Measurements from ENCODE around the gene CABLES2.

The CABLES2 gene

GRCh38 chr20:62346398-62347150 lies 60.5 kb downstream of the CABLES2 start:
- Histone ChIP-seq H3K9ac (ENCODE audit: low read length) (no peak overlapping the region), H3K4me2 (ENCODE audit: low read length) (no peak overlapping the region), H3K79me2 (ENCODE audit: insufficient read depth, low read length) (no peaks in the 10 kb centered on the region), H3K27me3 (ENCODE audit: insufficient read depth, low read length) (no peaks in the 10 kb centered on the region; the same call in 1 of the 2 replicates), H3K9me2 (ENCODE audit: low read depth, low read length) (no peaks in the 10 kb centered on the region), H3K4me1 (ENCODE audit: insufficient read depth, low read length, severe bottlenecking) (peaks cover 16% of the 10 kb centered on the region), H3F3A (ENCODE audit: insufficient read depth, low read length) (no peaks in the 10 kb centered on the region), H3K4me3 (ENCODE audit: low read depth, low read length, poor library complexity, severe bottlenecking) (no peak overlapping the region), H3K9me3 (ENCODE audit: low read length) (no peaks in the 10 kb centered on the region), H4K20me1 (ENCODE audit: insufficient read depth, low read length) (no peaks in the 10 kb centered on the region), H2AFZ (ENCODE audit: low read length) (no peak overlapping the region), H3K36me3 (ENCODE audit: insufficient read depth, low read length) (no peaks in the 10 kb centered on the region; the same call in 1 of the 2 replicates), H3K27ac (ENCODE audit: low read depth, low read length, poor library complexity, severe bottlenecking) (no peak overlapping the region)
- no peak for TF ChIP-seq EZH2 (IDR thresholded peaks at IDR 0.05; ENCODE audit: borderline replicate concordance, low read length)
- TF ChIP-seq, protein P1, sequence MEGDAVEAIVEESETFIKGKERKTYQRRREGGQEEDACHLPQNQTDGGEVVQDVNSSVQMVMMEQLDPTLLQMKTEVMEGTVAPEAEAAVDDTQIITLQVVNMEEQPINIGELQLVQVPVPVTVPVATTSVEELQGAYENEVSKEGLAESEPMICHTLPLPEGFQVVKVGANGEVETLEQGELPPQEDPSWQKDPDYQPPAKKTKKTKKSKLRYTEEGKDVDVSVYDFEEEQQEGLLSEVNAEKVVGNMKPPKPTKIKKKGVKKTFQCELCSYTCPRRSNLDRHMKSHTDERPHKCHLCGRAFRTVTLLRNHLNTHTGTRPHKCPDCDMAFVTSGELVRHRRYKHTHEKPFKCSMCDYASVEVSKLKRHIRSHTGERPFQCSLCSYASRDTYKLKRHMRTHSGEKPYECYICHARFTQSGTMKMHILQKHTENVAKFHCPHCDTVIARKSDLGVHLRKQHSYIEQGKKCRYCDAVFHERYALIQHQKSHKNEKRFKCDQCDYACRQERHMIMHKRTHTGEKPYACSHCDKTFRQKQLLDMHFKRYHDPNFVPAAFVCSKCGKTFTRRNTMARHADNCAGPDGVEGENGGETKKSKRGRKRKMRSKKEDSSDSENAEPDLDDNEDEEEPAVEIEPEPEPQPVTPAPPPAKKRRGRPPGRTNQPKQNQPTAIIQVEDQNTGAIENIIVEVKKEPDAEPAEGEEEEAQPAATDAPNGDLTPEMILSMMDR (IDR thresholded peaks at IDR 0.05; ENCODE audit: low read length) = no peak

DNA sequence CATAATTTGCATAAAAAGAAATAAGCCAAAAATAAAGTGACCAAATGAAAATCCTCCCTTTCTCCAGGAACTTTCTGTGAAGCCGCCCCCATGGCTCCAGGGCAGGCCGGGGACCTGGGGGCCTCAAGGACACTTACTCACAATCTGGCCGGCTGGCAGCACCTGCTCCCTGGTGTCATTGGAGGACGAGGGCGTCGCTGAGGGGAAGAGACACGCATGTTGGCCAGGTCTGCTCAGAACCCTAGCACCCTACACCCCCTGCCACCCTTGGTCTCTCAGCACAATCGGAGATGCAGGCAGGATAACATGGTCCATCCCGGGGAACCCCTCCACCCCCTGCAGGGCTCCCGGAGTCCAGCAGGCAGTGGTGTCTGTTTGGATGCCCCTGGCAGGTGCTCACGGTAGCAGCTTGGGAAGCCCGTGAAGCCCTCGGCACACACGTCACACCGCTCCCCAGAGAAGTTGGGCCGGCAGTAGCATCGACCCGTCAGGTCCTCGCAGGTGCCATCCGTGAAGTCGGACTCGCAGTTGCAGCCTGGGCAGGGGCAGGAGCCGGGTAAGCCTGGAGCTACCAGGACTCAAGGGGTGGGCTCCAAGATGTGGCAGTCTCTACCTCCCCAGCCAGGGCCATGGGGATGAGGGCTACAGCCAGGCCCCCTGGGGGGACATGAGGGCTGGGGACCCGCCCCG lies 61.3 kb downstream of the CABLES2 start:
- H3K36me3 ChIP-seq (ENCODE audit: insufficient read depth, low read length) = no peaks in the 10 kb centered on the region; the same call in 1 of the 2 replicates
- H3K79me2 ChIP-seq (ENCODE audit: insufficient read depth, low read length) = no peaks in the 10 kb centered on the region
- H3K9me3 ChIP-seq (ENCODE audit: low read length) = peaks cover 4% of the 10 kb centered on the region
- no peak overlapping the region for H3K27ac ChIP-seq (ENCODE audit: low read depth, low read length, poor library complexity, severe bottlenecking)
- H3K4me3 ChIP-seq (ENCODE audit: low read depth, low read length, poor library complexity, severe bottlenecking) = no peak overlapping the region
- no peaks in the 10 kb centered on the region; the same call in 1 of the 2 replicates for H3K27me3 ChIP-seq (ENCODE audit: insufficient read depth, low read length)
- H3K4me2 ChIP-seq (ENCODE audit: low read length) = no peak overlapping the region
- H3F3A ChIP-seq (ENCODE audit: insufficient read depth, low read length) = no peaks in the 10 kb centered on the region
- no peak overlapping the region for H2AFZ ChIP-seq (ENCODE audit: low read length)
- H3K9ac ChIP-seq (ENCODE audit: low read length) = no peak overlapping the region
- no peaks in the 10 kb centered on the region for H3K9me2 ChIP-seq (ENCODE audit: low read depth, low read length)
- peaks cover 16% of the 10 kb centered on the region for H3K4me1 ChIP-seq (ENCODE audit: insufficient read depth, low read length, severe bottlenecking)
- no peaks in the 10 kb centered on the region for H4K20me1 ChIP-seq (ENCODE audit: insufficient read depth, low read length)
- TF ChIP-seq, protein P1 (IDR thresholded peaks at IDR 0.05; ENCODE audit: low read length) = no peak
- TF ChIP-seq EZH2 (IDR thresholded peaks at IDR 0.05; ENCODE audit: borderline replicate concordance, low read length) = no peak

GRCh38 chr20:62344782-62345181 lies 62.3 kb downstream of the CABLES2 start:
- H3K4me2 ChIP-seq (ENCODE audit: low read length) = no peak overlapping the region
- H3K79me2 ChIP-seq (ENCODE audit: insufficient read depth, low read length) = no peaks in the 10 kb centered on the region
- H3K9me2 ChIP-seq (ENCODE audit: low read depth, low read length) = no peaks in the 10 kb centered on the region
- H3K27me3 ChIP-seq (ENCODE audit: insufficient read depth, low read length) = no peaks in the 10 kb centered on the region; the same call in 1 of the 2 replicates
- H4K20me1 ChIP-seq (ENCODE audit: insufficient read depth, low read length) = no peaks in the 10 kb centered on the region
- no peak overlapping the region for H3K4me3 ChIP-seq (ENCODE audit: low read depth, low read length, poor library complexity, severe bottlenecking)
- no peaks in the 10 kb centered on the region for H3F3A ChIP-seq (ENCODE audit: insufficient read depth, low read length)
- peaks cover 21% of the 10 kb centered on the region for H3K4me1 ChIP-seq (ENCODE audit: insufficient read depth, low read length, severe bottlenecking)
- no peaks in the 10 kb centered on the region; the same call in 1 of the 2 replicates for H3K36me3 ChIP-seq (ENCODE audit: insufficient read depth, low read length)
- TF ChIP-seq EZH2 (IDR thresholded peaks at IDR 0.05; ENCODE audit: borderline replicate concordance, low read length) = no peak
- TF ChIP-seq, protein P1 (IDR thresholded peaks at IDR 0.05; ENCODE audit: low read length) = no peak
- H2AFZ ChIP-seq (ENCODE audit: low read length) = no peak overlapping the region
- no peak overlapping the region for H3K27ac ChIP-seq (ENCODE audit: low read depth, low read length, poor library complexity, severe bottlenecking)
- H3K9ac ChIP-seq (ENCODE audit: low read length) = no peak overlapping the region
- peaks cover 4% of the 10 kb centered on the region for H3K9me3 ChIP-seq (ENCODE audit: low read length)

All from OCI-LY1 (cell line).